ENCODE data around the gene ARID4B.
"Not testable (repeated sequence)": the region's sequence is repeated elsewhere in the genome, so short reads cannot be mapped to it uniquely, and the experiment has no call there.

Gene ARID4B

GRCh38 chr1:235289859-235290739 lies 37.9 kb downstream of the ARID4B start:
- Histone ChIP-seq H3K4me3 (no peak overlapping the region), H3K27ac (no peak overlapping the region)
- DNase-seq (ENCODE audit: low spot score) = no peak
- no peak for TF ChIP-seq CTCF (IDR thresholded peaks at IDR 0.05)

- no peak for TF ChIP-seq CTCF (IDR thresholded peaks at IDR 0.05)
- Histone ChIP-seq H3K27ac (no peak overlapping the region), H3K4me3 (no peak overlapping the region)
- no peak for DNase-seq (ENCODE audit: low spot score)
These were observed 40.6 kb downstream of the ARID4B start for GRCh38 chr1:235287208-235287882.

- H3K4me3 ChIP-seq = no peak overlapping the region
- no peak for TF ChIP-seq CTCF (IDR thresholded peaks at IDR 0.05)
- no peak for DNase-seq (ENCODE audit: low spot score)
- H3K27ac ChIP-seq = no peak overlapping the region
These were observed 41.3 kb downstream of the ARID4B start for GRCh38 chr1:235286667-235287066.

GRCh38 chr1:235284231-235284769 lies 43.7 kb downstream of the ARID4B start:
- Histone ChIP-seq H3K27ac (no peak overlapping the region), H3K4me3 (no peak overlapping the region)
- TF ChIP-seq CTCF (IDR thresholded peaks at IDR 0.05) = no peak
- no peak for DNase-seq (ENCODE audit: low spot score)

GRCh38 chr1:235283636-235284035 lies 44.3 kb downstream of the ARID4B start:
- not testable (repeated sequence) for DNase-seq (ENCODE audit: low spot score); H3K27ac ChIP-seq; H3K4me3 ChIP-seq

GRCh38 chr1:235280467-235280866 lies 47.5 kb downstream of the ARID4B start:
- no peak overlapping the region for H3K27ac ChIP-seq
- TF ChIP-seq CTCF (IDR thresholded peaks at IDR 0.05) = no peak
- DNase-seq (ENCODE audit: low spot score) = no peak
- H3K4me3 ChIP-seq = no peak overlapping the region

- no peak for DNase-seq (ENCODE audit: low spot score)
- Histone ChIP-seq H3K4me3 (no peak overlapping the region), H3K27ac (no peak overlapping the region)
- no peak for TF ChIP-seq CTCF (IDR thresholded peaks at IDR 0.05)
These were observed 48.3 kb downstream of the ARID4B start for GRCh38 chr1:235279694-235280093.

Measured in coronary artery (tissue), 2 donors.